Activated CD8-positive, alpha-beta memory T cell treated with anti-CD3 and anti-CD28 coated beads for 1 hour (primary cell): ENCODE results near the gene TUBGCP5.
"Not testable (repeated sequence)": the region's sequence is repeated elsewhere in the genome, so short reads cannot be mapped to it uniquely, and the experiment has no call there.

ENCODE experiments used
- DNase-seq, 2 donors: peaks; one replicate each; pipeline ENCODE4 v3.0.0-alpha.2; 2020; ENCODE audit warnings: low read depth in 1 of 2; ENCODE audit errors: extremely low read depth in 1 of 2

TUBGCP5 gene

DNA sequence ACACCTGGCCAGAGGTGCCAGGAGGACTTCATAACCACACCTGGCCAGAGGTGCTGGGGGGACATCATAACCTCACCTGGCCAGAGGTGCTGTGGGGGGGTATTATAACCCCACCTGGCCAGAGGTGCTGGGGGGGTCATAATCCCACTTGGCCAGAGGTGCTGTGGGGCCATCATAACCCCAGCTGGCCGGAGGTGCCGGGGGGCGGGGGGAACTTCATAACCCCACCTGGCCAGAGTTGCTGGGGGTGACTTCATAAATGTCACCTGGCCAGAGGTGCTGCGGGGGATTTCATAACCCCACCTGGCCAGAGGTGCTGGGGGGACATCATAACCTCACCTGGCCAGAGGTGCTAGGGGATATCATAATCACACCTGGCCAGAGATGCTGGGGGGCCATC lies 4.2 kb upstream of the TUBGCP5 start:
- not testable (repeated sequence) for DNase-seq

- not testable (repeated sequence) for DNase-seq
Measured at GRCh38 chr15:23041736-23042135, 2.4 kb upstream of the TUBGCP5 start.

GRCh38 chr15:23039917-23040281 lies 530 bp upstream of the TUBGCP5 start:
- DNase-seq = peak in 1 of 2 donors; percentile 3

GRCh38 chr15:23038726-23039142 lies 635 bp downstream of the TUBGCP5 start:
- DNase-seq = no peak

GRCh38 chr15:23035964-23036566 lies 3.3 kb downstream of the TUBGCP5 start:
- DNase-seq = peak in 1 of 2 donors; percentile 18

DNA sequence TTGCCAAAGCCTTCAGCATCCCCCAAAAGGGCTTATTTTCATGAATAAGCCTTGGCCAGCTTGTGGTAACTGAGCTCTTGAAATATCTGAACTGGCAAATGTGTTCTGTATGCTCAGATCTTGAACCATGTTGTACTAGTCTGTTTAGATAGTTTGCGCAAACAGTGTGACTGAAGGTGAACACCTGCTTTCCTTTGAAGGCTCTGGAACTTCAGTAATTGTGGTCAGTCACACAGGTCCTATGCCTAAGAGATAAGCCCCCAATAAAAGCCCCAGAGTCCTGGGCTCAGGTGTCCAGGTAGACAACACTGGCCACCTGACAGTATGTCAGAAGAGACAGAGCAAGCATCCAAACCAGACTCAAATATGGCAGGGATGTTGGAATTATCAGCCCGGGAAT lies 5.4 kb downstream of the TUBGCP5 start:
- no peak for DNase-seq

- no peak for DNase-seq
Measured at GRCh38 chr15:23026218-23026617, 13.2 kb downstream of the TUBGCP5 start.

- no peak for DNase-seq
Measured at GRCh38 chr15:23022156-23022555, 17.2 kb downstream of the TUBGCP5 start.

GRCh38 chr15:23014394-23015000 lies 24.9 kb downstream of the TUBGCP5 start:
- no peak for DNase-seq

- no peak for DNase-seq
Measured at GRCh38 chr15:23013681-23014080, 25.7 kb downstream of the TUBGCP5 start.

GRCh38 chr15:23012616-23013015 lies 26.8 kb downstream of the TUBGCP5 start:
- DNase-seq = not testable (repeated sequence)

- no peak for DNase-seq
Measured at GRCh38 chr15:23003736-23004135, 35.6 kb downstream of the TUBGCP5 start.

GRCh38 chr15:23002920-23003319 lies 36.4 kb downstream of the TUBGCP5 start:
- no peak for DNase-seq

GRCh38 chr15:22995795-22996194 lies 43.6 kb downstream of the TUBGCP5 start:
- DNase-seq = no peak

DNA sequence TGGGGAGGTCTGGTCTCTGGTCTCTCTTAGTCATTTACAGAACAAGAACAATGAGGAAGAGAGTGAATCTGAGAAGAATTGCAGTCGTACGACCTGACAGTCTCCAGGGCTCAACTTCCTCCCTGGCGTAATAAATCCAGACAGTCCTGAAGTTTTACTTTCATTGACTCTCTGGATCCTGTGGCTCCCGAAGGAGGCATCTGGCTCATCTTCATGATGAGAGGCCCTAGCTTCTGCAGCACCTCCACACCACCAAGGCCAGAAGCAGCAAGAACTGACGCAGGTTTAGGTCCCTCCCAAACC lies 47.4 kb downstream of the TUBGCP5 start:
- no peak for DNase-seq

DNA sequence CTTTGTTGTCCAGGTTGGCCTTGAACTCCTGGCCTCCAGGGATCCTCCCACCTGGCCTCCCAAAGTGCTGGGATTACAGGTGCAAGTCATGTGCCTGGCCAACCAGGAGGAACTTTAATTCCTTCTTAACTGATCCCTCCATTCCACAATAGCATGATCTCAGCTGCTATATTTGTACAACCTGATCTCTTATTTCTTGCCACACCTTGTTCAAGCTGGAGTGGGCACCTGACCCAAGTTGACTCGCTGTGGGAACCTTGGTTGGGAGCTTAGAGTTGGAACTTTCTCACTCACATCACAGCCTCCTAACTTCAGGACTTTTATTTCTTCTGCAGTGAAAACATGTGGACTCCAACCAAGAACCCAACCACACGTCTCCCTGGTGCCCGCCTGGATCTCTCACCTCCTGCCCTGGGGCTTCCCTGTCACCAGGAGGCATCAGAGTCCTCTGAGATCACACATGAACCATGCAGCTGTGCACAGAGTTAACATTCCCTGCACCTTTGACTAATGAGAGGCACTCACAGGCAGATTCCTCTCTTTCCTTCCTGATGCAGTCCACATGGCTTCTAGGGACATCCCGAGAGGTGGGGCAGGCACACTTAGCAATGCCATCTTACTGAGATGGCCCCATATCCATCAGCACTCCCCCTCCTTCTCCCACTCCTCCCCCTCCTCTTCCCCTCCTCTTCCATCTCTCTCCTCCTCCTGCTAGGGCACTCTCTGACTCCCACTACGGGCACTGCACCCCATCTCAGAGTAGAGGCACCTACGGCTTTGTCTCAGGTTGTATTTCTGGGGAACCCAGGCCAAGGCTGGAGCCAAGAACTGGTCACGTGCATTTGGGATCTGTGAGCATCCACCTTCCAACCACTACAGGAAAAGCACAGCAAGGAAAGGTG lies 49.5 kb downstream of the TUBGCP5 start:
- DNase-seq = no peak

DNA sequence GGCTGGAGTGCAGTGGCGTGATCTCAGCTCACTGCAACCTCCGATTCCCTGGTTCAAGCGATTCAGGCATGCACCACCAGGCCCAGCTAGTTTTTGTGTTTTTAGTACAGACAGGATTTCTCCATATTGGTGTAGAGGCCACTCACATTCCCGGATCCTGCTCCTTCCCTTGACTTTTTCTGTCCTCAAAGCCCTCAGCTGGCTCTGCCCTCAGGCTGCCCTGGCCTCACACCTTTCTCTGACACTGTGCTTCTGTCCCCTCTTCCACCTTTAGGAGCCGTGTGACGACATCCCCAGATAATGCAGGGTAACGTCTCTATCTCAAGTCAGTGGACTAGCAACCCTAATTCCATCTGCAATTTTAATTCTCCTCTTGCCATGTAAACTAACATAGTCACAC lies 50.6 kb downstream of the TUBGCP5 start:
- DNase-seq = no peak

DNA sequence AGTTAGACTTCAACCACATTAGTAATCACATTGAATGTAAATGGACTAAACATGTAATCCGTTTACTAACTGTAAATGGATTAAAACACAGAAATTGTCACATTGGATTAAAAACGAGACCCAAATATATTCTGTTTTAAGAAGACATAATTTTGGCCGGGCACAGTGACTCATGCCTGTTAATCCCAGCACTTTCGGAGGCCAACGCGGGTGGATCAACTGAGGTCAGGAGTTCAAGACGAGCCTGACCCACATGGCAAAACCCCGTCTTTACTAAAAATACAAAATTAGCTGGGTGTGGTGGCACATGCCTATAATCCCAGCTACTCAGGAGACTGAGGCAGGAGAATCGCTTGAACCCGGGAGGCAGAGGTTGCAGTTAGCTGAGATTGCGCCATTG lies 57.4 kb downstream of the TUBGCP5 start:
- not testable (repeated sequence) for DNase-seq

DNA sequence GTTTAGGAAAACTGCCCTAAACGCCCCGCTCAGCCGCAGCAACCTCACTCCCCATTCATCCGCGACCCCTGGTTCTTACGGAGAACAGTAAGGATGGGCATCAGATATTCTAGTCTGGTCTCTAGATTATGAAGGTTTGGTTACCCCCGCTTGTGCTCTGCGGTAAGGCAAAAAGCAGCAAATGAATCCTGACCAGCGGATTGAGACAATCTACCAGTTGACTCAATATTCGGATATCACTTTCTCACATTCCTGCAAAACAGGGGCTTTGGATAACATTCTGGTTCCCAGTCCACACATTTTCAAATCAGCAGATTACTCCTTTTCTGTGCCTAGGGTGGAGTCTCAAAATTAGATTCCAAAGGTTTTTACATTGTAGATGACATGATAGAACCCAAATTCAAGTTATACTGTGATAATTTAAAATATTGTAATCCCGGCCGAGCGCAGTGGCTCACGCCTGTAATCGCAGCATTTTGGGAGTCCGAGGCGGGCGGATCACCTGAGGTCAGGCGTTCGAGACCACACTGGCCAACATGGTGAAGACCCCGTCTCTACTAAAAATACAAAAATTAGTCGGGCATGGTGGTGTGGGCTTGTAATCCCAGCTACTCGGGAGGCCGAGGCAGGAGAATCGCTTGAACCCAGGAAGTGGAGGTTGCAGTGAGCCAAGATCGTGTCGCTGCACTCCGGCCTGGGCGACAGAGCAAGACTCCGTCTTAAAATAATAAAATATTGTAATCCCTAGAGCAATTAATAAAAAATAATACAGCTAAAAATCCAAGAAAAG lies 58.1 kb downstream of the TUBGCP5 start:
- no peak for DNase-seq

DNA sequence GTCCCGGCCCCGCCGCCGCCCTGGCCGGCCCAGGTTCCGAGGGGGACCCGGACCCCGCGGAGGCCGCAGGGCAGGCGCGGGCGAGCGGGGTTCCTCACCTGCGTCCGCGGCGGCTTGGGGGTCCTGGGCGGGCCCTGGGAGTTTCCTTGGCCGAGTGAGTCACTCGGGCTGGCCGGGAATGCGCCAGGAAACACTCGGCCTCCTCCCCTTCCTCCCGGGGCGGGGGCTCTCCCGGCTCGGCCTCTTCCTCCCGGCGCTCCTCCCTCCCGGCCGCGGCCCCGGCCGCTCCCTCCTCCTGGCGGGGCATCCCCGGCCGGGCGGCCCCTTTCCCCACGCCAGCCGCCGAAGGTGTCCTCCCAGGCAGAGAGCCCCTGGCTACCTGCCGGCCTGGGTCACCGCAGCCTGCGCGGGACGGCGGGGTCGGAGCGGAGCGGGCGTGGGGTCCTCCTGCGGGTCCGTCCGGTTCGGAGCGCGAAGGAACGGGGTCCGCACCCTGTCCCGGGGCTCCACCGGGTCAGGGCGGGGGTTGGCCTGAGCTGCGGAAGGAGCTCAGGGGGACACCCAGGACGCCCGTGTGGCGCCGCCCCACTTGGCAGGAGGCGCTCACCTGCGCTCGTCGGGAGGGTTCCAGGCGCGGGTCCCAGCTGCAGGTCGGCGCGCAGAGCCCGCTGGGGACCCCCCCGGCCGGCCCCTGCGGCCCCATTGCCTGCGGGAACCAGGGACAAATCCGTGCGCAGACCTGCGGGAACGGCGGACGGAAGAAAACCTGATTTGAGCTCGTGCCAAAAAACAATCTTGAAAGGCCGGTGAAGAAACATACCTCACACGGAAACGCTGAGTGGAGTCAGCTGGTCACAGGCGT lies 58.9 kb downstream of the TUBGCP5 start, which contains the start of gene CYFIP1:
TSS of gene CYFIP1 (minus strand) at position 180 of the 862 bp plus-strand sequence. CDS start 33,083 bp downstream, outside the sequence.
- no peak for DNase-seq
